Activated T-helper 9 cell treated with anti-CD3 and anti-CD28 coated beads, Interleukin-2, amount 50 U/mL, for 16 hours (primary cell): Measurements from ENCODE around the gene NTSR1.

Experiments used
- DNase-seq: peaks from one replicate; pipeline ENCODE4 v3.0.0-alpha.2; 2020; ENCODE audit warnings: low read depth

Gene NTSR1

DNA sequence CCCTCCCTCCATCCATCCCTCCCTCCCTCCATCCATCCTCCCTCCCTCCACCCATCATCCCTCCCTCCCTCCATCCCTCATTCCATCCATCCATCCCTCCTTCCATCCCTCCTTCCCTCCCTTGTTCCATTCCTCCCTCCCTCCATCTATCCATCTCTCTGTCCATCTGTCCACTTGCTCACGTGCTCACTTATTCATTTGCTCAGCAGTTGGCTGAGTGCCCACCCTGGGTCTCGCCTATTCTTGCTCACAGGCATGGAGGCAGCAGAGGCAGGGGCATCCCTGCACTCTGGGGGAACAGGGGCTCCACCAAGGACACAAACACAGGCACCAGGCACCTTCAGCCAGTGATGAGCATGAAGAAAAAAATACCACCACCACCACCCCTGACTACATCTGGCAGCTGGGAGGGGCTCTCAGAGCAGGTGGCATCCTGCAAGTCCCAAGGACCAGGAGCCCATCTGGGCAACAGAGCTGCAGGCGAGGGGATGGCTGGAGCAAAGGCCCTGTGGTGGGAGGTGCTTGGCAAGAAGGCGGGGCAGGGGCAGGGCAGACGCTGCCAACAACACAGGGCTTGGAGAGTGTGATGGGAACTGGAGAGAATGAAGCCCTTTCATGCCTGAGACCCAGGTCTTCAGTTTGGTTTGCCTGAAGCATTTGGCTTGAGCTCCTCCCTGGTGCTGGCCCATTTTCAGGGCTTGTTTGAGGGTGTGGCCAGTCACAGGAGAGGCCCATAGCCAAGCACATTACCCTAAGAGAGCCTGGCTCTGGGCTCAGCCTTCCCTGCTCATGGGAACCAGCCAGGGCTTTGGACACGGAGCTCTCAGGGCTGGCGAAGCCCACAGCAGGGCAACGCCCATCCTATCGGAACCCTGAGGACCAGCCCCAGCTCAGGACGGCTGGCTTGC lies 47.4 kb downstream of the NTSR1 start:
- DNase-seq, result no peak

GRCh38 chr20:62758226-62758912 lies 49.7 kb downstream of the NTSR1 start:
- DNase-seq, result no peak

DNA sequence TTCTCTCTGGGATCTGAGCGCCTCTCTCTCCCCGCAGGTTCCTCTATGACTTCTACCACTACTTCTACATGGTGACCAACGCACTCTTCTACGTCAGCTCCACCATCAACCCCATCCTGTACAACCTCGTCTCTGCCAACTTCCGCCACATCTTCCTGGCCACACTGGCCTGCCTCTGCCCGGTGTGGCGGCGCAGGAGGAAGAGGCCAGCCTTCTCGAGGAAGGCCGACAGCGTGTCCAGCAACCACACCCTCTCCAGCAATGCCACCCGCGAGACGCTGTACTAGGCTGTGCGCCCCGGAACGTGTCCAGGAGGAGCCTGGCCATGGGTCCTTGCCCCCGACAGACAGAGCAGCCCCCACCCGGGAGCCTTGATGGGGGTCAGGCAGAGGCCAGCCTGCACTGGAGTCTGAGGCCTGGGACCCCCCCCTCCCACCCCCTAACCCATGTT lies 51.4 kb downstream of the NTSR1 start:
- no peak for DNase-seq

GRCh38 chr20:62760471-62760855 lies 51.8 kb downstream of the NTSR1 start:
- no peak for DNase-seq

- DNase-seq, result no peak
Observed at GRCh38 chr20:62760856-62761758, 52.5 kb downstream of the NTSR1 start.

DNA sequence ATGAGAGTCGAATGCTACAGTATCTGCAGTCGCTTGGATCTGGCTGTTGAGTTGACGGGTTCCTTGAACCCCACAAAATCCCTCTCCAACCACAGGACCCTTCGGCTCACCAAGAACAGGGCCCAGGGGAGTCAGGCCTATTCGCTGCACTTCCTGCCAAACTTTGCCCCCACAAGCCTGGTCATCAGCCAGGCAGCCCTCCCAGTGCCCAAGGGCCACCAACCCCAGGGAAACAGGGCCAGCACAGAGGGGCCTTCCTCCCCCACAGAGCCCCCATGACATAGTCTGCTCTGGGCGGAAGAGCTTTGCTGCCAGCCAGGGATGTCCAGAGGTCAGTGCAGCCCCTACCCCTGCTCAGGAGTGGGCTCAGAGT lies 53.1 kb downstream of the NTSR1 start:
- no peak for DNase-seq

GRCh38 chr20:62762376-62762775 lies 53.7 kb downstream of the NTSR1 start:
- DNase-seq, result no peak

DNA sequence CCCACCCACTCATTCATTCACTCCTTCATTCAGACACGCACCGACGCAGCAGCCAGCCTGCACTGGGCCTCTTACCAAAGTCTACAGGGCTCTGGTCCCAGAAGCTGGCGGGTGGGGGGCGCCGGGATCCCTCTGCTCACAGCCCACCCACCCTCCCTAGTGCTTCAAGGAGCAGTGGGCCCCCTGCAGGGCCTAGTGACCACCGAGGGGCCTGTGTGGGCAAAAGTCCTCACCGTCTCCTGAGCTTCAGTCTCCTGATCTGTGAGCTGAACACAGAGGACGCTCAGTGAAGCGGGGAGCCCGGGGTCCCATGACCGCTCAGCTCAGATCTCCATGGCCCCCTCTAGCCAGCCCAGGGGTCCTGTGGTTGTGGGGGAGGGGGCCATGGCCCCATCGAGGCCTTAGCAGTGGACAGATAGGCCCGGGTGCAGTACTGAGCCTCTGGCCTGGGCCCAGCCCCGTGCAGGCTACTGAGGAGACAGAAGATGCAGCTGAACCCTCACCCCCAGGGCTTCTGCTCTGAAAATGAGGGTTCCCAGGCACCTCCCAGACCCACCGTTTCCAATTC lies 54.2 kb downstream of the NTSR1 start:
- DNase-seq, result no peak

DNA sequence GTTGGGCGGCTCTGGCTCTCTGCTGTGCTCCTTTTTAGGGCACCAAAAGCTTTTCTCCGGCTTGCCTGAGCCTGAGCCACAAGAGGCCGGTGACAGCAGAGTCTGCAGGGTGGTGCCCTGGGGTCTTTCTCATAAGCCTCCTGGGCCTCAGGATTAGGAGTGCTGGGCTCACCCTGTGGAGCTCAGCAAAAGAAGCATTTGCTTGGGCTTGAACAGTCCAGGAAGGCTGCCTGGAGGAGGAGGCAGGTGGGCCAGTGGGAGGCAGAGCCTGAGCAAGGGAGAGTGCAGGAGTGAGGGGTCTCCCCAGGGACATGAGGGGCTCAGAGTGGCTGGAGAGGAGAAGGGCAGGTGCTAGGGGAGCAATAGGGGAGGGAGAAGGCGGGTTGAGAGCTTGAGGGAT lies 54.8 kb downstream of the NTSR1 start:
- no peak for DNase-seq

DNA sequence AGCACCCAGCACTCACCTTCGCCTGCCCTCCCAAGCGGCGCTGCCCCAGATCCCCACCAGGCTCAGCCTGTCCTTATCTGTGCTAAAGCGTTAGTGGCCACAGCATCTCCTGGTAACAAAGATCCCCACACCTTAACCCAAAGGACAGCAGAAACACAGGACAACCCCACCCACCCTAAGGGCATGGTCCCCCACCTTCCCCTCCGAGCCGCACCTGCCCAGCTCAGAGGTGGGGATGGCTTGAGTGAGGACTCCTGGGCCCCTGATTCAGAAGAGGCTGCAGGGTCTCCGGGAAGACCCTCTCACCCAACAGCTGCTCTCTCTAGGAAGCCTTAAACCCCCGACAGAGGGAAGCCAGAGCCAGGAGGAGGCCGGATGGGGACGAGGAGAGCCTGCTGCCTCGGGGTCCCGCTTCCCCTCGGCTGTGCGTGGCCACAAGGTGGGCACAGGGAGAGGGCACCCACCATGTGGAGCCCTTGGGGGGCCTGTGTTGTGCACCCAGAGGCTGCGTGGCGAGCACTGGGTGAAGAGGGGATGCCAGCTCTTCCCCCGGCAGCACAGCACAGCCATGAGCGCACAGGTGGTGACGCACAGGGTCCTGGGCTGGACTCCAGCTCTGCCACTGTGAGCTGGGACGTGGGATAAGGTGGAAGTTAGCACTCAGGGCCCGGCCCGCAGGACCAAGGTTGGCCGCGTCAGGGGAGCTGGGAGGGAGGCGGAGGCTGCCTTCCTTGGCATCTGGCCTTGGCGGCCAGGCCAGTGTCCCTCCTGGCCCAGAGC lies 55.7 kb downstream of the NTSR1 start:
- DNase-seq, result no peak

GRCh38 chr20:62765021-62765420 lies 56.4 kb downstream of the NTSR1 start:
- no peak for DNase-seq

GRCh38 chr20:62765432-62766070 lies 56.9 kb downstream of the NTSR1 start:
- DNase-seq, result no peak

DNA sequence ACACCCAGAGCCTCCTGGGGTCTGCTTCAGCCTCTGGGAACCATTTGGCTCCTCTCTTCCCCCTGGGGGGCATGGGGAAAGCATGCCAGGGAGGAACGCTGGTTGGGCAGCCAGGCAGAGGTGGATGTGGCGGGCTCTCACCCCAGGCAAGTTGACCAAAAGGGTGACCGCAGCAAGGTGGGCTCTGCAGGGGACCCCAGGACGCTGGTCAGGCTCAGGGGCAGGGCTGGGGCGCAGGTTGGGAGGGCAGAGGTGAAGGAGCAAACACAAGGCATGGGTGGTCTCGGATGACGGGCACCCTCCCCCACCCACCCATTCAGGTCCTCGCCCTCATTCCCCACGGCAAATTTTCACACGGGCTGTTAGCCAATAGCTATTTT lies 57.4 kb downstream of the NTSR1 start:
- DNase-seq, result no peak

GRCh38 chr20:62766716-62767115 lies 58.1 kb downstream of the NTSR1 start:
- no peak for DNase-seq

DNA sequence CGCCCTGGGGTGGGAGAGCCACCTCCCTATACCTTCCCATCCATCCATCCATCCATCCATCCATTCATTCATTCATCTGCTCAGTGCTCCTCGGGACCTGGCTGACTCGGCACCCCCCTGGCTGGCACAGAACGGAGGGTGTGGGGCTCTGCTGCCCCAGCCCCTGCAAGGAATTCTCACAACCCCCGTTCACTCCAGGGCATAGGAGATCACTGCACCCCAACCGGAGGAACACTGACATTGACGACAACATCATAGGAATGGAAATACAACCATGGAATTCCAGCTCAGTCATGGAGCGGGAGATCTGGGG lies 59.6 kb downstream of the NTSR1 start:
- no peak for DNase-seq

DNA sequence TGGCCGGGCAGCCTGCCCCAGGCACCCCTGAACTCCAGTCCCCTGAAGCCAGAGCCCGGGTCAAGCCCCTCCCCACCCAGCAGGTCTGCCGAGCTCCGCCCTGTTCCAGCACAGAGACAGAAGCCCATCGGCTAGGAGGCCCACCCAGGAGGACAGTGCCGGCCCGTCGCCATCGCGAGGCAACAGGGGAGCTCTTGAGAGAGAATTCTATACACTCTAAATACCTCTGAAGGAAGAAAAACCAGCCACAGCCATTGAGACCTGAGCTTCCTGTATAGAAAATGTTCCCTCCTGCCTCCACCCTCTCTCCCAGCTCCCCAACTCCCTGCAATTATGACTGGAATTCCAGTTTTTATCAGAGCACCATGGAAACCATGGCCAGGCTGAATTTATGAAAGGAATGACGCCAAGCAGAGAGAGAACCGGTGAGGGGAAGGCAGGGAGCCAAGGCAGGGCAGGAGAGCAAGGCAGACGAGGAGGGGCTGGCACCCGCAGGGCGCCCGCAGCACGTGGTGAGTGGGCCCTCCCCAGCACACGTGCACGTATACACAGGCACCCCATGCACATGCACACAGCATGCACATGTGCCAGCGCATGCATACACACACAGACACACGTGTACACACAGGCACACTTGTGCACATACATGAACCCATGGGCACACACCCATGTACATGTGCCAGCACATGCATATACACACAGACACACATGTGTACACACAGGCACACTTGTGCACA lies 60.1 kb downstream of the NTSR1 start:
- no peak for DNase-seq

- no peak for DNase-seq
Observed at GRCh38 chr20:62769346-62770071, 60.9 kb downstream of the NTSR1 start.

- no peak for DNase-seq
Observed at GRCh38 chr20:62770111-62770910, 61.7 kb downstream of the NTSR1 start.

GRCh38 chr20:62770916-62771315 lies 62.3 kb downstream of the NTSR1 start:
- no peak for DNase-seq
